Measurements from ENCODE around the gene CDK2AP2.

DNA sequence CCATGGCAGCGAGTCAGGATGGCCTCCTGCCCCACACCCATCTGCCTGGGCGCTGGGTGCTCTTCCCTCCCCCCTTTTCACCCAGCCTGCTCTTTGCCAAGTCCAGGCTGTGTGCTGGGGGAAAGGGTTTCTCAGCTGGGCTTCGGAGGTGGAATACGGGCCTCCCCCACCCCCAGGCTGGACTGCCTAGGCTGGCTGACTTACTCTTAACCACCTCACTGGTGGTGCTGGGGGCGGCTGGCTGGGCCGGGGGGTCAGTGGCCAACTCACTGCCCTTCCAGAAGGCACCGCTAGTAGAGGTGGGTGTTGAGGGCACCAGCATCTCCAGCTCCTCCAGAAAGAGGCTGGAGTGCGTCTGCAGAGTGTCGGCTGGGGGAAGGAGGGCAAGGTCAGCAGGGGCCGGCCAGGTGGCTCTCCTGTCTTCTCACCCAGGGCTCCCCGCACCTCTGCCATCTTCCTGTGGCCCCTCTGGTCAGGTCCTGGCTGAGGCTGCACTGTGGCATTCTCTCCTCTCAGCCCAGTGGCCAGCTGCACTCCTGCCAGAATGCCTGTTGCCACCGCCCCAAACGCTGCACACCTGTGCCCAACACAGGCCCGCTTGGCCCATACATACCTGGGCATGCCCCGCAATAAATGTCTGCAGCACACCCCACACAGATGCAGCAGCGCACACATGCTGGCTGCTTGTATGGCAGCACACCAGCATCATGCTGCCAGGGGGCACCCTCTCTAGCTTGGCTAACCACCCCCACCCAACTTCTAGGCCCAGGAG is 12.5 kb downstream of the CDK2AP2 start:
- TF ChIP-seq ARNTL (CRISPR knock-in tag; IDR thresholded peaks at IDR 0.05; ENCODE audit: borderline replicate concordance, low read depth) (no peak), ZNF8 (CRISPR knock-in tag; IDR thresholded peaks at IDR 0.05) (no peak)

All from SK-N-SH treated with all-trans-retinoic acid at 6 μM for 48 hours (cell line).